GM12878 (cell line): ENCODE data around the gene COL24A1.

Experiments used
- BHLHE40 ChIP-seq, 2 experiments: fragments of 450-650 bp in 1 of 2; IDR thresholded peaks; 2 replicates each; pipeline ENCODE4 v1.6.1; 2011 to 2017; ENCODE audit warnings: low read depth in 2 of 2, borderline replicate concordance in 1 of 2, improper control_type of control experiment in 1 of 2, low read length in 1 of 2, mild to moderate bottlenecking in 1 of 2
- BRCA1 ChIP-seq: IDR thresholded peaks from 2 replicates; pipeline ENCODE4 v1.6.1; 2011; ENCODE audit warnings: low read depth, low read length, improper control_type of control experiment
- CTCF ChIP-seq, 3 experiments: IDR thresholded peaks in 2 of 3; conservative IDR thresholded peaks in 1 of 3; 2 replicates each; pipeline ENCODE4 v1.5.1; 2011; ENCODE audit warnings: low read depth in 3 of 3, low read length in 3 of 3, mild to moderate bottlenecking in 3 of 3, control low read depth in 2 of 3, moderate library complexity in 2 of 3, inconsistent platforms in 1 of 3, mixed read lengths in 1 of 3; ENCODE audit not compliant: control insufficient read depth in 2 of 3, insufficient read depth in 1 of 3; ENCODE audit errors: extremely low read depth in 1 of 3
- FOXM1 ChIP-seq: IDR thresholded peaks from 2 replicates; pipeline ENCODE4 v1.6.1; 2012; ENCODE audit warnings: low read depth, mild to moderate bottlenecking, inconsistent platforms, low read length, moderate library complexity
- KDM1A ChIP-seq: fragments of 200-600 bp; sonication (generic); IDR thresholded peaks from 2 replicates; pipeline ENCODE4 v1.6.1; 2016; ENCODE audit warnings: borderline replicate concordance
- NR2C2 ChIP-seq: IDR thresholded peaks from 2 replicates; pipeline ENCODE4 v1.6.1; 2011; ENCODE audit warnings: borderline replicate concordance, low read depth; ENCODE audit not compliant: control insufficient read depth, insufficient read length
- NRF1 ChIP-seq: conservative IDR thresholded peaks from 2 replicates; pipeline ENCODE4 v1.6.1; 2011; ENCODE audit warnings: mild to moderate bottlenecking, low read depth, low read length, improper control_type of control experiment
- POLR2A ChIP-seq: IDR thresholded peaks from 2 replicates; pipeline ENCODE4 v1.6.1; 2011; ENCODE audit warnings: low read depth, mild to moderate bottlenecking, low read length
- SKIL ChIP-seq: fragments of 450-650 bp; IDR thresholded peaks from 2 replicates; pipeline ENCODE4 v1.6.1; 2017; ENCODE audit warnings: mild to moderate bottlenecking, low read depth, inconsistent platforms; ENCODE audit not compliant: poor library complexity, severe bottlenecking
- TAF1 ChIP-seq: IDR thresholded peaks from 2 replicates; pipeline ENCODE4 v1.6.1; 2011; ENCODE audit warnings: mild to moderate bottlenecking, low read depth, low read length, borderline replicate concordance
- ZBTB40 ChIP-seq: fragments of 450-650 bp; IDR thresholded peaks from 2 replicates; pipeline ENCODE4 v1.6.1; 2016; ENCODE audit warnings: mild to moderate bottlenecking, moderate library complexity, borderline replicate concordance
- ZNF274 ChIP-seq: IDR thresholded peaks from one replicate; pipeline ENCODE4 v1.8.0; 2011; ENCODE audit not compliant: insufficient read length, insufficient read depth

GRCh38 chr1:85991261-85991660, 165.3 kb downstream of the COL24A1 start:
- TF ChIP-seq FOXM1 (no peak), SKIL (no peak), NR2C2 (no peak), POLR2A (no peak), CTCF (IDR thresholded peaks at IDR 0.05 in 2 of 3, conservative IDR thresholded peaks at IDR 0.05 in 1 of 3; ENCODE audit: control insufficient read depth in 2 of 3, extremely low read depth in 1 of 3, insufficient read depth in 1 of 3, low read depth in 3 of 3, low read length in 3 of 3) (no peak), TAF1 (no peak), NRF1 (no peak), BRCA1 (no peak), KDM1A (no peak), ZBTB40 (no peak), BHLHE40 (IDR thresholded peaks at IDR 0.05; ENCODE audit: borderline replicate concordance in 1 of 2, low read depth in 2 of 2, low read length in 1 of 2) (no peak), ZNF274 (no peak)
